Psoas muscle (tissue), 8 donors: ENCODE measurements around the gene FTO. TPM values are rescaled to one million over a fixed set of nuclear protein-coding genes. Genes with fewer than 3 reads are reported as not detected.

ENCODE experiments used
- ATAC-seq, 4 donors: fragments of 200-7000 bp; cut with Tn5 transposase; one replicate each; pipeline ENCODE4 v1.9.1; 2020; ENCODE audit warnings: moderate library complexity in 3 of 4, mild to moderate bottlenecking in 2 of 4
- DNase-seq, 2 donors: peaks; one replicate each; pipeline ENCODE4 v3.0.0-alpha.2; 2020
- H3K27ac ChIP-seq: fragments of 200-600 bp; one replicate; pipeline ENCODE4 v1.8.0; 2022
- H3K27me3 ChIP-seq, 3 donors: fragments of 200-600 bp in 1 of 3; one replicate each; pipeline versions ENCODE4 v1.6.1 to v1.8.0; 2013 to 2022; ENCODE audit warnings: low read length in 2 of 3, mild to moderate bottlenecking in 2 of 3, moderate library complexity in 1 of 3; ENCODE audit not compliant: insufficient read depth in 3 of 3
- H3K36me3 ChIP-seq, 2 donors: fragments of 200-600 bp in 1 of 2; one replicate each; pipeline versions ENCODE4 v1.6.1 to v1.8.0; 2013 to 2022; ENCODE audit warnings: low read depth in 1 of 2, mild to moderate bottlenecking in 1 of 2, moderate library complexity in 1 of 2; ENCODE audit not compliant: insufficient read depth in 1 of 2
- H3K4me1 ChIP-seq: fragments of 200-600 bp; one replicate; pipeline ENCODE4 v1.8.0; 2022
- H3K4me3 ChIP-seq: fragments of 200-600 bp; one replicate; pipeline ENCODE4 v1.8.0; 2022; ENCODE audit warnings: mild to moderate bottlenecking
- H3K9me3 ChIP-seq: fragments of 200-600 bp; one replicate; pipeline ENCODE4 v1.8.0; 2022
- WGBS, 3 donors: extraction: QIAGEN DNeasy Blood & Tissue Kit; methylation state at CpG; one replicate each; pipeline versions ENCODE4 v1.1.6 to v1.1.7; 2013; 5-methylcytosine and 5-hydroxymethylcytosine counted together
- intact Hi-C, 2 donors: fragments of 100-400 bp; cut with DNase I; formaldehyde crosslinking; loops; one replicate each; pipeline versions ENCODE4 v1.11.0 to v1.14.2; 2022
- polyA plus RNA-seq, 3 donors: library from polyadenylated mRNA; stranded (reverse); fragments of 200-250 nt; gene quantifications; one replicate each; pipeline ENCODE4 v1.2.3, GENCODE V29; 2013
- total RNA-seq, 4 donors: library from RNA; stranded (reverse); fragmentation: NEBNext Ultra II Directional in 2 of 4; extraction: Animal tissue kit (Norgen Biotek cat#: 25700) in 2 of 4; gene quantifications; one replicate each; pipeline versions ENCODE4 v1.2.1 to v1.2.4, GENCODE V29; 2021 to 2023
- TF ChIP-seq, protein P1 (sequence below): fragments of 200-600 bp; IDR thresholded peaks from one replicate; pipeline ENCODE4 v1.8.0; 2022; ENCODE audit warnings: antibody characterized with exemption
- donor health status: healthy with polysubstance abuse.
- donor health status: DM: no; HTN: no; CAD: no; lungs with moderate emphysema.
- donor health status: Bipolar disorder and iron deficiency.
- donor health status: healthy.
- donor health status: DM: yes; HTN: yes; CAD: no.
- donor health status: DM: no; HTN: no; CAD: no.
- donor health status: DM: no; HTN: no; CAD: no.
- donor health status: DM: yes; HTN: yes; CAD: no.

FTO gene
- total and polyA plus RNA-seq, 7 donors = 14.2 to 67.6 (median 47.4) TPM

DNA sequence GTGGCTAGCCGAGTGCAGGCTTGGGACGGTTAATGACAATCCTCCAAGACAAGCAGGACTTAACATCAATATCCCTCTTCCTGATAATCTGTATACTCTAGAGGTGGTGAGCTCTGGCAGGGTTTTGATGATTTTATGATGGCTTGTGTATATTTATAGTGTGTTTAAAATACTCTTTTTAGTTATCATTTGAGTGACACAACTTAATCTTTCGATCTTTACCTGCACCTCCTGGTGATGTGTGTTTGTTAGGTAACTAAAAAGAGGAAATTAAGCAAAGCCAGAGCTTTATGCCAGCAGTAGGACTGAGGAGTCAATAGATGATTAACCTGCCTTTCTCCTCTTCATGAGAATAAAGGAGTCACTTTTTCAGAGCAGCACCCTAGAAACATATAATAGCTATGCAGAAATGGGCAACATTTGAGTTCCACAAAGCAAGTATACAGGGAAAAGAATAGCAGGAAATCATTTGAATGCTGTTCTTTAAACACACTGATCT lies 372.1 kb downstream of the FTO start:
- DNase-seq = no peak
- H3K9me3 ChIP-seq = no peaks in the 10 kb centered on the region
- no peak for ATAC-seq
- intact Hi-C loops = no loop called here
- H3K36me3 ChIP-seq = no peaks in the 10 kb centered on the region
- H3K4me3 ChIP-seq = no peak overlapping the region
- H3K27me3 ChIP-seq = no peaks in the 10 kb centered on the region
- no peaks in the 10 kb centered on the region for H3K4me1 ChIP-seq
- TF ChIP-seq, protein P1, sequence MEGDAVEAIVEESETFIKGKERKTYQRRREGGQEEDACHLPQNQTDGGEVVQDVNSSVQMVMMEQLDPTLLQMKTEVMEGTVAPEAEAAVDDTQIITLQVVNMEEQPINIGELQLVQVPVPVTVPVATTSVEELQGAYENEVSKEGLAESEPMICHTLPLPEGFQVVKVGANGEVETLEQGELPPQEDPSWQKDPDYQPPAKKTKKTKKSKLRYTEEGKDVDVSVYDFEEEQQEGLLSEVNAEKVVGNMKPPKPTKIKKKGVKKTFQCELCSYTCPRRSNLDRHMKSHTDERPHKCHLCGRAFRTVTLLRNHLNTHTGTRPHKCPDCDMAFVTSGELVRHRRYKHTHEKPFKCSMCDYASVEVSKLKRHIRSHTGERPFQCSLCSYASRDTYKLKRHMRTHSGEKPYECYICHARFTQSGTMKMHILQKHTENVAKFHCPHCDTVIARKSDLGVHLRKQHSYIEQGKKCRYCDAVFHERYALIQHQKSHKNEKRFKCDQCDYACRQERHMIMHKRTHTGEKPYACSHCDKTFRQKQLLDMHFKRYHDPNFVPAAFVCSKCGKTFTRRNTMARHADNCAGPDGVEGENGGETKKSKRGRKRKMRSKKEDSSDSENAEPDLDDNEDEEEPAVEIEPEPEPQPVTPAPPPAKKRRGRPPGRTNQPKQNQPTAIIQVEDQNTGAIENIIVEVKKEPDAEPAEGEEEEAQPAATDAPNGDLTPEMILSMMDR = no peak
- no peak overlapping the region for H3K27ac ChIP-seq
- 95 to 96% (median 96%) methylated on average over 3 of the region's 3 CpGs for WGBS, 3 donors

DNA sequence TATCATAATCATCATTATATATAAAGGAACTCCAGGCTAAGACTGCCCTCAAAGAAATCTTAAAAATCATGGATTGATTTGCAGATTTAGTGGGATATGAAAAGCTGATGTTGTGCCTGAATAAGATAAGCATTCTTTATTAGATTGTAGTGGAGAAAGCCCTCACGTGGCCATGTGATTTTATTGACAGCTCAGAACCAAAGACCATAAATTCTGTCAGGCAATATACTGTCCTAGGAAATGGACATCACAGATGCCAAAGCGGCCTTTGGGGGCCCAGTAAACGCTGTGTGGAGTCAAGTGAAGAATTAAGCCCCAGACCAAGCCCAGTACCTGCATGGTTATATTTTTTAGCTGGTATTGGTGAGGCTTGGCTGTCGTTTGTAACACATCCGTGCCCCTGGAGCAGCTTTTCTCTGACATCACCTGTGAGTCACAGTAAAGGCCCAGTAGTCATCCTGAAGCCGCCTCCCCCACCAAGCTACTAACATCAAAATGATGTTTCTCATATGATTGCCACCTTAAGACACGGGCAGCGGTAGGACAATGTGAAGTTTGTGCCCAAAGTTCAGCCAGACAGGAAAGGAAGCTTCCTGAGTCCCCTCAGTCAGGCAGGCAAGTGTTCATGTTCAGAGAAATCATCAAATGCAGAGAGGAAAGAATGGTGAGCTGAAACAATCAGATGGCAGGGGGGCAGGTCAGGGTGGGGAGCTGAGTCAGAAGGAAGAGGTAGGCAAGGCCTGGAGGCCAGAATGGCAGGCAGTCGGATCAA lies 373.3 kb downstream of the FTO start:
- WGBS, 3 donors = 70 to 75% (median 72%) methylated on average over 9 of the region's 9 CpGs
- H3K4me3 ChIP-seq = no peak overlapping the region
- intact Hi-C loops = no loop called here
- TF ChIP-seq, protein P1 = no peak
- H3K4me1 ChIP-seq = no peaks in the 10 kb centered on the region
- no peaks in the 10 kb centered on the region for H3K9me3 ChIP-seq
- DNase-seq = no peak
- no peak for ATAC-seq
- H3K27ac ChIP-seq = no peak overlapping the region
- no peaks in the 10 kb centered on the region for H3K36me3 ChIP-seq
- no peaks in the 10 kb centered on the region for H3K27me3 ChIP-seq

DNA sequence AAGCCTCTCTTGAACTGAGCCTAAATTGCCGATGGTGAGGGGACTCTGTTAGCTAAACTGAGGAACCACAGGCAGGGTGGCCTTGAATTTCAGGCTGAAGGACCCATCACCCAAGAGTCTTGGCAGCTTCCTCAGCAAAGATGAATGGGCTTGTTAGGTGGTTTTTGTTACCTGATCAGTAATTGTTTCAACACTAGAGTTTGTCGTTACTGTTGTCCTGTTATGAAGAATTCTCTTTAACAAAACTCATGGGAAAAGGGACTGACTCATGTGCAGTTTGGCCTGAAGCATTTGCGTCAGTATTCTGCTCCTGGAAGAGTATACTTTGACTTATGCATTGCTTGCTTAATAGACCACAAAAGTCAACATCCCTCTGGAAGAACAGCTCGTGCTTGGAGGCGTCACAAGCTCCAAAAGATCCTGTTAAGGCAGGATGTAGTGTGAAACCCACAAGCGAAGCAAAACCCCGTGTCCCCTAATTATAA lies 376.6 kb downstream of the FTO start:
- ATAC-seq (no peak), DNase-seq (no peak)
- no peaks in the 10 kb centered on the region for H3K9me3 ChIP-seq
- H3K27me3 ChIP-seq = no peaks in the 10 kb centered on the region
- intact Hi-C loops = no loop called here
- no peak overlapping the region for H3K27ac ChIP-seq
- WGBS, 3 donors = 73 to 88% (median 79%) methylated on average over 7 of the region's 7 CpGs
- H3K36me3 ChIP-seq = no peaks in the 10 kb centered on the region
- H3K4me1 ChIP-seq = no peaks in the 10 kb centered on the region
- TF ChIP-seq, protein P1 = no peak
- H3K4me3 ChIP-seq = no peak overlapping the region

DNA sequence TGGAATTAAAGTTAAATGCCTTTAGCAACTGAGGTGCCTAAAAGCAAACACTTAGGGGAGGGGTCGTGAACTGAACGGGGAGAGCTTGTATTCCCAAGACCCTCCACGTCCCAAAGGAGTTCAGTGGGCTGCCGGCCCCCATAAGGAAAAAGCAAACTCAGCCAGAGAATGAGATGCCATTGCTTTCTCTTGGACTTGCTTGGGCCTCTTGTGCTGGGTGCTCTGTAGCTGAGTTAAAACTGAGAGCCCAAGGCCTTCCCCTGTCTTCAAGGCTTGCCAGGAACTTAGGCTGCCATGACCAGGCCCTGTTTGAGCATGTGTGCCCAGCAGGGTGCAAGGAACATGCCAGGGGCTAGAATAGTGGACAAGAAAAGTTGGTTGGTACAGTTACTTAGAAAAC lies 382.8 kb downstream of the FTO start:
- TF ChIP-seq, protein P1 = no peak
- Histone ChIP-seq H3K4me3 (no peak overlapping the region), H3K4me1 (no peaks in the 10 kb centered on the region), H3K36me3 (no peaks in the 10 kb centered on the region), H3K9me3 (no peaks in the 10 kb centered on the region), H3K27me3 (no peaks in the 10 kb centered on the region), H3K27ac (no peak overlapping the region)
- ATAC-seq (no peak), DNase-seq (no peak)
- intact Hi-C loops = no loop called here
- 83 to 88% (median 86%) methylated on average over 4 of the region's 4 CpGs for WGBS, 3 donors
